Common myeloid progenitor, CD34-positive (primary cell): Measurements from ENCODE around the gene SCN4B.

Experiments
- CTCF ChIA-PET: fragments of 350-600 bp; sonication (Branson Sonifier 250); formaldehyde crosslinking; loops from one replicate; lab custom pipeline; 2021; ENCODE audit warnings: antibody characterized with exemption; lab: Charles Lee
- POLR2A ChIA-PET: fragments of 350-600 bp; sonication (Branson Sonifier 250); formaldehyde crosslinking; loops from one replicate; lab custom pipeline; 2021; ENCODE audit warnings: antibody characterized with exemption; lab: Charles Lee
- DNase-seq, 3 donors: peaks; one replicate each; pipeline versions ENCODE4 v3.0.0 to v3.0.0-alpha.2; 2013
- H3K27ac ChIP-seq, 2 experiments: 1 replicate in 1 of 2; 2 replicates in 1 of 2; pipeline ENCODE4 v1.7.0; 2013; ENCODE audit warnings: inconsistent platforms in 2 of 2, low read length in 2 of 2, mild to moderate bottlenecking in 2 of 2, low read depth in 1 of 2, moderate library complexity in 1 of 2; ENCODE audit not compliant: severe bottlenecking in 2 of 2, insufficient read depth in 1 of 2, poor library complexity in 1 of 2
- H3K27me3 ChIP-seq, 5 experiments: replicated peaks in 2 of 5; 1 replicate in 3 of 5; 2 replicates in 2 of 5; pipeline versions ENCODE4 v1.6.1 to v1.7.0; 2013; ENCODE audit warnings: low read length in 4 of 5, mild to moderate bottlenecking in 2 of 5, moderate library complexity in 2 of 5, inconsistent platforms in 1 of 5; ENCODE audit not compliant: insufficient read depth in 5 of 5, control insufficient read depth in 4 of 5
- H3K36me3 ChIP-seq, 4 experiments: 1 replicate in 2 of 4; 2 replicates in 2 of 4; pipeline versions ENCODE4 v1.6.1 to v1.7.0; 2013; ENCODE audit warnings: low read length in 3 of 4, control low read depth in 1 of 4, mild to moderate bottlenecking in 1 of 4; ENCODE audit not compliant: control insufficient read depth in 4 of 4, insufficient read depth in 4 of 4
- H3K4me1 ChIP-seq, 4 experiments: 1 replicate in 3 of 4; 2 replicates in 1 of 4; pipeline versions ENCODE4 v1.6.1 to v1.7.1; 2013; ENCODE audit warnings: low read length in 3 of 4, mild to moderate bottlenecking in 3 of 4, control low read depth in 1 of 4, inconsistent platforms in 1 of 4, moderate library complexity in 1 of 4; ENCODE audit not compliant: control insufficient read depth in 4 of 4, insufficient read depth in 4 of 4; ENCODE audit errors: control extremely low read depth in 1 of 4
- H3K4me3 ChIP-seq, 7 experiments: 1 replicate in 4 of 7; 2 replicates in 3 of 7; pipeline versions ENCODE4 v1.5.1 to v1.7.0; 2013; ENCODE audit warnings: mild to moderate bottlenecking in 7 of 7, low read length in 6 of 7, moderate library complexity in 6 of 7, inconsistent platforms in 2 of 7, low read depth in 2 of 7, control low read depth in 1 of 7; ENCODE audit not compliant: insufficient read depth in 4 of 7, control insufficient read depth in 1 of 7; ENCODE audit errors: extremely low read depth in 1 of 7
- H3K9me3 ChIP-seq, 5 experiments: 1 replicate in 4 of 5; 2 replicates in 1 of 5; pipeline versions ENCODE4 v1.6.1 to v1.7.1; 2013; ENCODE audit warnings: low read length in 4 of 5, mild to moderate bottlenecking in 2 of 5, inconsistent platforms in 1 of 5, low read depth in 1 of 5, moderate library complexity in 1 of 5; ENCODE audit not compliant: control insufficient read depth in 4 of 5, insufficient read depth in 2 of 5; ENCODE audit errors: control extremely low read depth in 1 of 5
- WGBS: methylation state at CpG from one replicate; pipeline ENCODE4 v1.1.5; 2013; ENCODE audit not compliant: insufficient coverage; 5-methylcytosine and 5-hydroxymethylcytosine counted together

Gene SCN4B

DNA sequence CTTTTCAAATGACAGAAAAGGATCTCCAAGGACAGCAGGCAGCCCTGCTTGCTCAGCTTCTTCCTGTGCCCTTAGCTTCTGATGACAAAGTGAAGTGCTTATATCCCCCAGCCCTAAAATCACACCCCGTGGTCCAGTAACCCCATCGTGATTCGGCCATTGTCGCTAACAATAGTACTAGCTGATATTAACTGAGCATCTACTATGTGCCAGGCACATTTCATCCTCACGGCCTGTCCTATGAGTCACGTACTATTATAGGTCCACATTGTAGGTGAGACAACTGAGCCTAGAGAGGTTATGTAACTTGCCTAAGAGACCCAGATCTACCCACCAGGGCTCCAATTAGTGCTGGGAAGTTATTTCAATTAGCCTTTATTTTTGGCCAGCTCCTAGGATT is 6.1 kb downstream of the SCN4B start:
- POLR2A ChIA-PET: no interaction called here
- CTCF ChIA-PET: interaction anchor here (0.9 to 7.4 kb wide), 7 partner anchors 8 to 342 kb away, joined by 3 to 71 read pairs (median 4); no protein-coding TSS in a partner anchor
- Histone ChIP-seq H3K4me3 (no peak overlapping the region), H3K27ac (no peak overlapping the region), H3K9me3 (no peaks in the 10 kb centered on the region), H3K4me1 (peaks cover 3 to 21% (median 6%) of the 10 kb centered on the region in 4 experiments), H3K27me3 (peaks cover 0 to 16% (median 0%) of the 10 kb centered on the region in 5 experiments), H3K36me3 (no peaks in the 10 kb centered on the region)
- DNase-seq: no peak
- 100% methylated on average over 6 of the region's 6 CpGs for WGBS

DNA sequence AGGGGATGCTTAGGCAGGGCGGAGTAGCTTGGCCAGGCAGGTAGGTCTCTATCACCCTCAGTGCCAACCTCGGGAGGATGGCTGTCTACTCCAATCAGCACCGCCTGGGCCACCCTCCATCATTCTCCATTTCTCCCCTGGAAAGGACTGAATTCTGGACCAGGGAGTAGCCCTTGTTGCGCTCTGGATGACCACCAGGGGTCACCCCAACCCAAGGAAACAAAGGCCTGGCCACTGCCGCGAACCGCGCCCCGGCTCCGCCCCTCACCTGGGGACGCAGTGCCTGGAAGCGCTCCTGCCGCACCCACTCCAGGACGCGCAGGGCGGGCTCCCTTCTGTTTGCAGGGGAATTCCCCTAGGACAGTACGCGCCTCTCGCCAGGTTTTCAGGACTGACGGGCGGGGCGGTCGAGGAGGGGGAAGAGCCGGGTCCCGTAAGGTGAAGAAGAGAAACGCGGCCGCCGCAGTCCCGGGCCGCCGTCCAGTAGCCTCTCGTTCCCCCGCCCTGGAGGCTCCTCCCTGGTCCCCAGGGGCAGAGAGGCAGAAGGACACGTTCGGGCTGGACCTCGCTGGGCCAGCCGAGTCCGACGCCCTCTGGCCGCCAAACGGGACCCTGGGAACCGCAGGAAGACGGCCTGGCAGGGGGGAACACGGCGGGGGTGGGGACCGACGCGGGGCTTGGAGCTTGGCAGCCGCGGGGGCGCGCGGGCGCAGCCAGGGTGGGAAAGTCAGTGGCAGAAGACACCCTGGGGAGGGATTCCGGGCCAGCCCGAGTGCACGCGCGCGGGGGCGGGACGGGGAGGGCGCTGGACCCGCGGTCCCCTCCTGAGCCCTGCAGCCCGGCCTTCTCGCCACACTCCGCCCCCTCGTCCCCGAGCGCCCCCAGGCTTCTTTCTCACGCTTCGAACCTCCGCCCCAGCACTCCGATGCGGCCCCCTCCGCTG is 7.1 kb downstream of the SCN4B start:
- ChIA-PET CTCF (interaction anchor here (0.7 to 7.4 kb wide), 11 partner anchors 10 to 139 kb away, joined by 3 to 71 read pairs (median 5); no protein-coding TSS in a partner anchor), POLR2A (no interaction called here)
- Histone ChIP-seq H3K36me3 (no peaks in the 10 kb centered on the region), H3K9me3 (no peaks in the 10 kb centered on the region), H3K4me3 (peak overlapping the region; percentile 60 to 85 (median 70)), H3K4me1 (peaks cover 3 to 21% (median 6%) of the 10 kb centered on the region in 4 experiments), H3K27me3 (peaks cover 0 to 12% (median 0%) of the 10 kb centered on the region in 5 experiments), H3K27ac (no peak overlapping the region)
- WGBS: under 1% methylated on average over 45 of the region's 78 CpGs
- peak; percentile 73 to 83 (median 79) for DNase-seq

DNA sequence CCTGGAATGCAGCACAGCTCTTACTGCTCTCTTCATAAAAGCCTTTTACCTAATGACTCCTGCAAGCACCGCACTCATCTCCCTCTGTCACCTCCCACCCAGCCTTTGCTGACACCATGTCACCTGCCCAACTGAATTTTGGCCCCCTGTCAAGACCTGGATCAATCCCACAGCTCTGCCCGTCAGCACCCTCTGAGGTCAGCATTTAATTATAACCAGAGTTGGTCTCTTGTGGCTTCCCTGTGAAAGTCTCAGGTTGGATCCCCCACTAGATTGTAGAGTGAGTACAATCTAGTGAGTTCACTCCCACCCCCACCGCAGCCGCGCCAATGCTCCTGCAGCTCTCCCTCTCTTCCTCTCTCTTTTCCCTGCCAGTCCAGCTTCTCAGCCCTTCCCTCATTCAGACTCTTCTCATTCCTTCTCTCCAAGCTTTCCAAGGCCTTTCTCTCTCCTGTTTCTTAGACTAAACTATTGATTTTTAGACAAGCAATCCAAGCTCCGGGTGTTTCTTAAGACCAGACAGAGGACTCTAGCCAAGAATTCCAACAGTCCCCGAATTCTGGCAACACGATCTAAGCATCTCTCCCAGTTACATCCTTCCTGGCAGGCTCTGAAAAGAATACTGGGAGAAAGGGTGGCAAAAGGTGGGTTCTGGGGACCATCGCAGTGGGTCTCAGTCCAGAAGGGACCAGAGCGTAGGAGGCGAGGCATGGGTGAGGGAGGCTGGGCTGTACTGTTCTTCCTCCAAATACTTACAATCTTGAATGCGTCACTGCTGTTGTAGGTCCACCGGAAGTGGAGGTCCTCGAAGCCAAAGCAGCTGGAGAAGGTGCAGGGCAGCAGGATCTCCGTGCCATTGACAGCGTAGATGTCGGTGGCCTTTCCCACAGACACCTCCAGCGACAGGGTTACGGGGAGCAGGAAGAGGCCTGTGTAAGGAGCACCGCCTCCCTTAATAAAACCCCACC is 8.0 kb downstream of the SCN4B start:
- Histone ChIP-seq H3K36me3 (no peaks in the 10 kb centered on the region), H3K9me3 (no peaks in the 10 kb centered on the region), H3K4me3 (no peak overlapping the region), H3K27ac (no peak overlapping the region), H3K4me1 (peaks cover 3 to 21% (median 6%) of the 10 kb centered on the region in 4 experiments), H3K27me3 (peaks cover 0 to 10% (median 0%) of the 10 kb centered on the region in 5 experiments)
- ChIA-PET CTCF (interaction anchor here (0.7 to 7.4 kb wide), 16 partner anchors 9 to 346 kb away, joined by 3 to 71 read pairs (median 4); partner anchors contain the start of gene CD3E), POLR2A (no interaction called here)
- DNase-seq: no peak
- WGBS: 76% methylated on average over 18 of the region's 20 CpGs

DNA sequence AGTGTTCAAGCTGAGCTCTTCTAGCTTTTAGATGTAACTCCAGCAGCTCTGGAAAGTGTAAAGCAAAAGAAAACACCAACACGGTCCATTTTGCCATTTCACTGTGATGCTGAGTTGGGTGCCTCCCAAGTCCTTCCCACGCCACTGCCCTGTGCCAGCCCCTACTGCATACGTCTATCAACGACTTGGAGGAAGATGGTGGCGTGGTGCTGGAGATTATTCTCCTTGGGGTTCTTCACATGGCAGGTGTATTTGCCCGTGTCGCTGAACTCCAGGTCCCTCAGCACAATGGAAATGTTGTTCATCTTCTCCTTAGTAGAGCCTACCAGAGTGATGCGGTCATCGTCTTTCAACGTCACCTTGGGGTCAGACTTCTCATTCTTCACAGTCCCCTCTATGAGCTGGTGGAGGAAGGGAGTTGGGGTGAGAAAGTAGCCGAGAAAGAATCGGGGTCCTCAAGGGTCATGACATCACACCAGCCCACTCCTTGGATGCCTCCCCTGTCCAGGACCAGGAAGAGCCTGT is 8.9 kb downstream of the SCN4B start:
- no peak for DNase-seq
- peaks cover 0 to 8% (median 0%) of the 10 kb centered on the region in 5 experiments for H3K27me3 ChIP-seq
- 86% methylated on average over 7 of the region's 12 CpGs for WGBS
- H3K4me1 ChIP-seq: peaks cover 3 to 21% (median 6%) of the 10 kb centered on the region in 4 experiments
- no peaks in the 10 kb centered on the region for H3K36me3 ChIP-seq
- POLR2A ChIA-PET: no interaction called here
- no peak overlapping the region for H3K4me3 ChIP-seq
- CTCF ChIA-PET: interaction anchor here (0.7 to 7.4 kb wide), 15 partner anchors 9 to 347 kb away, joined by 3 to 71 read pairs (median 4); partner anchors contain the start of gene SCN4B
- no peaks in the 10 kb centered on the region for H3K9me3 ChIP-seq
- no peak overlapping the region for H3K27ac ChIP-seq

DNA sequence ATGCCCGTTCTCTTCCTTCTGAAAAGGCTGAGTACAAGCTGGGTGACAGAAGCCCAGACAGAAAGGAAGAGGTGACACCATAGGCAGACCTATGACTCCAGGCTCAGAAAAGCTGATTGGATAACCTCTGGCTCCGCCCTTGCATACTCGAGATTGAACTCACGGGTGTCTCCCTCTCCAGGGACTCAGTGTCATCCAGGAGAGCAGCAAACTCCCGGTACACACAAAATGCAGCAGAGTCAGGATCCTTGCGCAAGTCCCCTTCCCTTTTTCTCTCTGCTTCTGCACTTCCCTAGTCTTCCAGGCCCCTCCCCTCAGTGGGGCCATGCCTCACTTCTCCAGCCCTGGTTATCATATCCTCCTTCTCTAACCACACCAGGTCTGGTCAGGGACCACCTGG is 9.8 kb downstream of the SCN4B start:
- Histone ChIP-seq H3K9me3 (no peaks in the 10 kb centered on the region), H3K27ac (no peak overlapping the region), H3K36me3 (no peaks in the 10 kb centered on the region), H3K4me1 (peaks cover 3 to 21% (median 6%) of the 10 kb centered on the region in 4 experiments), H3K4me3 (no peak overlapping the region), H3K27me3 (peaks cover 0 to 8% (median 0%) of the 10 kb centered on the region in 5 experiments)
- DNase-seq: peak; percentile 23 to 50 (median 46)
- CTCF ChIA-PET: interaction anchor here (0.6 to 7.4 kb wide), 12 partner anchors 9 to 347 kb away, joined by 3 to 71 read pairs (median 4); partner anchors contain the start of gene SCN4B
- 27% methylated on average over 6 of the region's 6 CpGs for WGBS
- POLR2A ChIA-PET: no interaction called here

DNA sequence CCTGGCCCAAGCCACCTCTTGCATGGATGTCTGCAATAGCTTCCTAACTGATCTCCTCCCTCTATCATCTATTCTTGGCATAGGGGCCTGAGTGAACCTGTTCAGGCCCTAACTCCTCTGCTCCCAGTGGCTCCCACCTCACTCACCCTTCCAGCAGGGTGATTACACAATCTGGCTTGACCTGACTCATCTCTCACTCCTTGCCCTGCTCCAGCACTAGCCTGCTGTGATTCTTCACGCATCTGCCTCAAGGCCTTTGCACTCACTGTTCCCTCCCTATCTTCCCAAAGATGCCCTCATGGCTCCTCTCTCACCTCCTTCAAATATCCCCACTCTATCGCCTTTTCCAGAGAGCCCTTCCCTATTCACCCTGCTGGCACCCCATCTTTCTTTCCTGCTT is 10.5 kb downstream of the SCN4B start:
- no peak for DNase-seq
- Histone ChIP-seq H3K9me3 (no peaks in the 10 kb centered on the region), H3K27me3 (peaks cover 0 to 8% (median 0%) of the 10 kb centered on the region in 5 experiments), H3K36me3 (no peaks in the 10 kb centered on the region), H3K4me3 (no peak overlapping the region), H3K27ac (no peak overlapping the region), H3K4me1 (peaks cover 3 to 15% (median 4%) of the 10 kb centered on the region in 4 experiments)
- ChIA-PET POLR2A (no interaction called here), CTCF (interaction anchor here (1.2 to 2.4 kb wide), 5 partner anchors 11 to 348 kb away, joined by 3 to 13 read pairs (median 4); no protein-coding TSS in a partner anchor)
- WGBS: 50% methylated on average over 2 of the region's 2 CpGs
